Common myeloid progenitor, CD34-positive (primary cell): ENCODE results near the gene HSPBP1.

ENCODE experiments used
- CTCF ChIA-PET: fragments of 350-600 bp; sonication (Branson Sonifier 250); formaldehyde crosslinking; loops from one replicate; lab custom pipeline; 2021; ENCODE audit warnings: antibody characterized with exemption; lab: Charles Lee
- POLR2A ChIA-PET: fragments of 350-600 bp; sonication (Branson Sonifier 250); formaldehyde crosslinking; loops from one replicate; lab custom pipeline; 2021; ENCODE audit warnings: antibody characterized with exemption; lab: Charles Lee
- DNase-seq, 3 donors: peaks; one replicate each; pipeline versions ENCODE4 v3.0.0 to v3.0.0-alpha.2; 2013
- H3K27ac ChIP-seq, 2 experiments: 1 replicate in 1 of 2; 2 replicates in 1 of 2; pipeline ENCODE4 v1.7.0; 2013; ENCODE audit warnings: inconsistent platforms in 2 of 2, low read length in 2 of 2, mild to moderate bottlenecking in 2 of 2, low read depth in 1 of 2, moderate library complexity in 1 of 2; ENCODE audit not compliant: severe bottlenecking in 2 of 2, insufficient read depth in 1 of 2, poor library complexity in 1 of 2
- H3K27me3 ChIP-seq, 5 experiments: replicated peaks in 2 of 5; 1 replicate in 3 of 5; 2 replicates in 2 of 5; pipeline versions ENCODE4 v1.6.1 to v1.7.0; 2013; ENCODE audit warnings: low read length in 4 of 5, mild to moderate bottlenecking in 2 of 5, moderate library complexity in 2 of 5, inconsistent platforms in 1 of 5; ENCODE audit not compliant: insufficient read depth in 5 of 5, control insufficient read depth in 4 of 5
- H3K36me3 ChIP-seq, 4 experiments: 1 replicate in 2 of 4; 2 replicates in 2 of 4; pipeline versions ENCODE4 v1.6.1 to v1.7.0; 2013; ENCODE audit warnings: low read length in 3 of 4, control low read depth in 1 of 4, mild to moderate bottlenecking in 1 of 4; ENCODE audit not compliant: control insufficient read depth in 4 of 4, insufficient read depth in 4 of 4
- H3K4me1 ChIP-seq, 4 experiments: 1 replicate in 3 of 4; 2 replicates in 1 of 4; pipeline versions ENCODE4 v1.6.1 to v1.7.1; 2013; ENCODE audit warnings: low read length in 3 of 4, mild to moderate bottlenecking in 3 of 4, control low read depth in 1 of 4, inconsistent platforms in 1 of 4, moderate library complexity in 1 of 4; ENCODE audit not compliant: control insufficient read depth in 4 of 4, insufficient read depth in 4 of 4; ENCODE audit errors: control extremely low read depth in 1 of 4
- H3K4me3 ChIP-seq, 7 experiments: 1 replicate in 4 of 7; 2 replicates in 3 of 7; pipeline versions ENCODE4 v1.5.1 to v1.7.0; 2013; ENCODE audit warnings: mild to moderate bottlenecking in 7 of 7, low read length in 6 of 7, moderate library complexity in 6 of 7, inconsistent platforms in 2 of 7, low read depth in 2 of 7, control low read depth in 1 of 7; ENCODE audit not compliant: insufficient read depth in 4 of 7, control insufficient read depth in 1 of 7; ENCODE audit errors: extremely low read depth in 1 of 7
- H3K9me3 ChIP-seq, 5 experiments: 1 replicate in 4 of 5; 2 replicates in 1 of 5; pipeline versions ENCODE4 v1.6.1 to v1.7.1; 2013; ENCODE audit warnings: low read length in 4 of 5, mild to moderate bottlenecking in 2 of 5, inconsistent platforms in 1 of 5, low read depth in 1 of 5, moderate library complexity in 1 of 5; ENCODE audit not compliant: control insufficient read depth in 4 of 5, insufficient read depth in 2 of 5; ENCODE audit errors: control extremely low read depth in 1 of 5
- WGBS: methylation state at CpG from one replicate; pipeline ENCODE4 v1.1.5; 2013; ENCODE audit not compliant: insufficient coverage; 5-methylcytosine and 5-hydroxymethylcytosine counted together

HSPBP1 gene

GRCh38 chr19:55321466-55322137 is 41.7 kb upstream of the HSPBP1 start:
- peaks cover 0 to 6% (median 2%) of the 10 kb centered on the region in 4 experiments for H3K36me3 ChIP-seq
- 24% methylated on average over 3 of the region's 9 CpGs for WGBS
- no peaks in the 10 kb centered on the region for H3K9me3 ChIP-seq
- ChIA-PET CTCF (interaction anchor here (0.9 to 4.1 kb wide), 9 partner anchors 11 to 180 kb away, joined by 3 to 30 read pairs (median 5); partner anchors contain the start of genes KMT5C and TMEM238), POLR2A (interaction anchor here (1.7 to 1.8 kb wide), 2 partner anchors 16 to 18 kb away, joined by 6 to 9 read pairs; partner anchors contain the start of gene KMT5C)
- peak in 1 of 3 donors; percentile 15 for DNase-seq
- H3K27me3 ChIP-seq: no peaks in the 10 kb centered on the region
- peak overlapping the region in 5 of 7 experiments; percentile 6 to 49 (median 35) for H3K4me3 ChIP-seq
- H3K27ac ChIP-seq: no peak overlapping the region
- H3K4me1 ChIP-seq: peaks cover 0 to 48% (median 42%) of the 10 kb centered on the region in 4 experiments

DNA sequence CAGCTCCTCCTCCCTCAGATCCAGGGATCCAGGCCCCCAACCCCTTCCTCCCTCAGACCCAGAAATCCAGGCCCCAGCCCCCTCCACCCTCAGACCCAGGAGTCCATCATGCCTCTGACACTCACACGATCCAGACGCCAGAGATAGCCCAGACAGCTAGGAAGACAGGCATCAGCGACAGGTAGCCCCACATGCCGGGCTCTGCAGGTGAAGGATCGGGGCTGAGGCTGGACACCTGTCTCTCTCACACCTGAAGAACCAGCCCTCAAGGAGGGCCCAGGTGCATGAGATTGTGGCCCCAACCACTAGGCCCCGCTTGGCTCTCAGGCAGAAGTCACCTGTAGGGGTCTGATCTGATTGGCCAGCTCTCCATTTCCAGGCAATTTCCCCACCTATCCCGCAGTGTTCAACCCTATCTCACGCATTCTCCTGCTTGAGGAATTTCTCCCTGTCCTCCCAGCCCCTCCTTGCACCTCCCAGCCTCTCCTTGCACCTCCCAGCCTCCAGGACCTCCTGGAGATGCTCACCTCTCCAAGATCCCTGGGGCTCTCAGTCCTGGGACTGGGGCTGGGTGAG is 41.0 kb upstream of the HSPBP1 start:
- peak overlapping the region in 4 of 7 experiments; percentile 28 to 49 (median 36) for H3K4me3 ChIP-seq
- DNase-seq: no peak
- H3K27me3 ChIP-seq: no peaks in the 10 kb centered on the region
- peaks cover 0 to 12% (median 6%) of the 10 kb centered on the region in 4 experiments for H3K36me3 ChIP-seq
- WGBS: 100% methylated on average over 6 of the region's 8 CpGs
- peaks cover 0 to under 1% (median 0%) of the 10 kb centered on the region in 5 experiments for H3K9me3 ChIP-seq
- no peak overlapping the region for H3K27ac ChIP-seq
- CTCF ChIA-PET: interaction anchor here (1.0 to 4.1 kb wide), 5 partner anchors 11 to 180 kb away, joined by 3 to 30 read pairs (median 5); partner anchors contain the start of gene TMEM238
- POLR2A ChIA-PET: interaction anchor here (1.7 to 1.8 kb wide), 2 partner anchors 17 to 18 kb away, joined by 6 to 9 read pairs; partner anchors contain the start of gene KMT5C
- H3K4me1 ChIP-seq: peaks cover 0 to 48% (median 42%) of the 10 kb centered on the region in 4 experiments

- Histone ChIP-seq H3K36me3 (peaks cover 0 to 15% (median 7%) of the 10 kb centered on the region in 4 experiments), H3K9me3 (peaks cover 0 to 2% (median 0%) of the 10 kb centered on the region in 5 experiments), H3K27me3 (no peaks in the 10 kb centered on the region), H3K27ac (no peak overlapping the region), H3K4me3 (peak overlapping the region in 2 of 7 experiments; percentile 24 to 64), H3K4me1 (peaks cover 0 to 38% (median 32%) of the 10 kb centered on the region in 4 experiments)
- CTCF ChIA-PET: interaction anchor here (4.1 kb wide), 1 partner anchor 18 kb away, joined by 30 read pairs; no protein-coding TSS in a partner anchor
- WGBS: 84% methylated on average over 21 of the region's 21 CpGs
- DNase-seq: no peak
- POLR2A ChIA-PET: interaction anchor here (0.6 kb wide), 1 partner anchor 61 kb away, joined by 4 read pairs; no protein-coding TSS in a partner anchor
These were observed 39.9 kb upstream of the HSPBP1 start for GRCh38 chr19:55319785-55320184.

DNA sequence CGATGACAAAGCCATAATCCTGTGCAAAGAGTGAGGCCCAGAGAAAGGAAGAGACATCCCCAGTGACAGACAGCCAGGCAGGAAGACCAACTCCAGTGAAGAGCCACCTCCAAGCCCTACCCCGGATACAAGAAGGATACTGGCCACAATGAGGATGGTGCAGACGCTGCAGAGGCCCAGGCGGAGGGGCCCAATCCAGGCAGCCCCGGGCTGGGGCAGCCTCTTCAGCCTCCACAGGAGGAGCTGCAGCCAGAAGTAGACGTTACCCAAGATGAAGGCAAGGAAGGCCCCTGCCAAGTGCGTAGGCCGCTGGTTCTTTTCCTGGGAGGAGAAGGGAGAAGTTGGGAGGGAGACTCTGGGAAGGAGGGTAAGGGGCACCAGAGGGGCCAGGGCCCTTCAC is 36.7 kb upstream of the HSPBP1 start:
- Histone ChIP-seq H3K4me3 (no peak overlapping the region), H3K27ac (no peak overlapping the region), H3K36me3 (peaks cover 0 to 21% (median 7%) of the 10 kb centered on the region in 4 experiments), H3K27me3 (no peaks in the 10 kb centered on the region), H3K9me3 (peaks cover 0 to 2% (median 0%) of the 10 kb centered on the region in 5 experiments), H3K4me1 (peaks cover 0 to 19% (median 13%) of the 10 kb centered on the region in 4 experiments)
- no peak for DNase-seq
- POLR2A ChIA-PET: no interaction called here
- 95% methylated on average over 8 of the region's 8 CpGs for WGBS
- CTCF ChIA-PET: no interaction called here

- WGBS: 94% methylated on average over 12 of the region's 13 CpGs
- H3K27ac ChIP-seq: no peak overlapping the region
- peaks cover 0 to 2% (median 0%) of the 10 kb centered on the region in 5 experiments for H3K9me3 ChIP-seq
- no peaks in the 10 kb centered on the region for H3K27me3 ChIP-seq
- CTCF ChIA-PET: no interaction called here
- H3K4me1 ChIP-seq: peaks cover 0 to 13% (median 7%) of the 10 kb centered on the region in 4 experiments
- H3K36me3 ChIP-seq: peaks cover 0 to 21% (median 7%) of the 10 kb centered on the region in 4 experiments
- DNase-seq: no peak
- no peak overlapping the region for H3K4me3 ChIP-seq
- POLR2A ChIA-PET: no interaction called here
These were observed 36.1 kb upstream of the HSPBP1 start for GRCh38 chr19:55315956-55316525.

DNA sequence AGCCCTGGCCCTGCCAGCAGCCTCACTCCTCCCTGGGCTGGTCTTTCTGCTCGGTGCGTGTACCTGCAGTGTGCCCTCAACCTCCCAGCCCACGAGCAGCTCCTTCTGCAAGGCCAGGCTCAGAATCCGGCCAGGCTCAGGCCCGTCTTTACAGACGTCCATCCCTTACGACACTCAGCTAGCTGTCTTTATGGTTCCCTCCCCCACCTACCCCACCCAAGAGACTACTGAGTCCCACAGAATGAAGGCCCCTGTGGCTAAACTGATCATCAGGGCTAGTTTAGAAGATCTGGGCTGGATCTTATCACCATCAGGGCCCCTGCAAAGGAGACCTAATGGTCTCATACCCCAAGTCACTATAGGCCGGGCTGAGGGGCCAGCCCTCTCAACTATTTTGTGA is 34.5 kb upstream of the HSPBP1 start:
- POLR2A ChIA-PET: no interaction called here

More for the DNA sequence above, 34.5 kb upstream of the HSPBP1 start:
- Histone ChIP-seq H3K27ac (no peak overlapping the region), H3K36me3 (peaks cover 0 to 27% (median 8%) of the 10 kb centered on the region in 4 experiments), H3K27me3 (no peaks in the 10 kb centered on the region), H3K4me1 (no peaks in the 10 kb centered on the region), H3K4me3 (no peak overlapping the region), H3K9me3 (peaks cover 0 to 2% (median 0%) of the 10 kb centered on the region in 5 experiments)
- CTCF ChIA-PET: interaction anchor here (0.9 kb wide), 1 partner anchor 34 kb away, joined by 4 read pairs; no protein-coding TSS in a partner anchor
- 97% methylated on average over 4 of the region's 8 CpGs for WGBS
- DNase-seq: no peak
